Naive thymus-derived CD4-positive, alpha-beta T cell (primary cell): ENCODE results near the gene RXRB. TPM values are rescaled to one million over a fixed set of nuclear protein-coding genes. Genes with fewer than 3 reads are reported as not detected.
A peak's percentile ranks its signal among the peaks of the same experiment; 100 is the strongest.

Experiments used
- ATAC-seq: fragments of 150-1000 bp; cut with Tn5 transposase; 2 replicates; pipeline ENCODE4 v1.10.0; 2021; ENCODE audit warnings: mild to moderate bottlenecking, moderate library complexity
- CTCF ChIA-PET: fragments of 350-600 bp; sonication (Branson Sonifier 250); formaldehyde crosslinking; loops from one replicate; lab custom pipeline; 2021; ENCODE audit warnings: antibody characterized with exemption; lab: Charles Lee
- POLR2A ChIA-PET: fragments of 350-600 bp; sonication (Branson Sonifier 250); formaldehyde crosslinking; loops from one replicate; lab custom pipeline; 2021; ENCODE audit warnings: antibody characterized with exemption, inconsistent platforms; lab: Charles Lee
- DNase-seq, 9 donors: peaks; one replicate each; pipeline versions ENCODE4 v3.0.0 to v3.0.0-alpha.2; 2020 to 2022; ENCODE audit warnings: mixed read lengths in 1 of 9
- H3K27ac ChIP-seq: one replicate; pipeline ENCODE4 v1.7.0; 2013; ENCODE audit warnings: mild to moderate bottlenecking, low read depth, low read length, moderate library complexity
- H3K27me3 ChIP-seq, 2 donors: one replicate each; pipeline ENCODE4 v1.7.0; 2013; ENCODE audit warnings: low read length in 2 of 2, mild to moderate bottlenecking in 2 of 2, moderate library complexity in 2 of 2; ENCODE audit not compliant: control insufficient read depth in 2 of 2, insufficient read depth in 2 of 2
- H3K36me3 ChIP-seq, 3 experiments: 1 replicate in 2 of 3; 2 replicates in 1 of 3; pipeline ENCODE4 v1.7.0; 2013; ENCODE audit warnings: low read length in 3 of 3, mild to moderate bottlenecking in 3 of 3, moderate library complexity in 1 of 3; ENCODE audit not compliant: insufficient read depth in 3 of 3, control insufficient read depth in 2 of 3
- H3K4me1 ChIP-seq, 2 donors: one replicate each; pipeline ENCODE4 v1.7.0; 2013; ENCODE audit warnings: low read length in 2 of 2, mild to moderate bottlenecking in 2 of 2, moderate library complexity in 1 of 2; ENCODE audit not compliant: control insufficient read depth in 2 of 2, insufficient read depth in 2 of 2
- H3K4me3 ChIP-seq: 2 replicates; pipeline ENCODE4 v1.7.0; 2013; ENCODE audit warnings: mild to moderate bottlenecking, low read length
- H3K9me3 ChIP-seq, 3 experiments: 1 replicate in 2 of 3; 2 replicates in 1 of 3; pipeline ENCODE4 v1.7.0; 2013; ENCODE audit warnings: low read length in 3 of 3; ENCODE audit not compliant: control insufficient read depth in 2 of 3
- H3K27ac Mint-ChIP-seq, 9 donors: one replicate each; pipeline ENCODE4 v1.8.0; 2020 to 2022; ENCODE audit warnings: mixed read lengths in 9 of 9, mild to moderate bottlenecking in 8 of 9, moderate library complexity in 5 of 9, inconsistent platforms in 2 of 9
- H3K27me3 Mint-ChIP-seq, 5 donors: one replicate each; pipeline ENCODE4 v1.8.0; 2021 to 2022; ENCODE audit warnings: mixed read lengths in 5 of 5, mild to moderate bottlenecking in 1 of 5
- H3K36me3 Mint-ChIP-seq, 5 donors: one replicate each; pipeline ENCODE4 v1.8.0; 2020 to 2022; ENCODE audit warnings: mixed read lengths in 5 of 5, mild to moderate bottlenecking in 3 of 5, inconsistent platforms in 1 of 5
- H3K4me1 Mint-ChIP-seq, 7 donors: one replicate each; pipeline ENCODE4 v1.8.0; 2020 to 2022; ENCODE audit warnings: mixed read lengths in 7 of 7, mild to moderate bottlenecking in 3 of 7, inconsistent platforms in 1 of 7
- H3K4me3 Mint-ChIP-seq, 10 donors: one replicate each; pipeline ENCODE4 v1.8.0; 2020 to 2022; ENCODE audit warnings: mild to moderate bottlenecking in 10 of 10, mixed read lengths in 10 of 10, moderate library complexity in 6 of 10, inconsistent platforms in 2 of 10
- H3K9me3 Mint-ChIP-seq, 11 donors: one replicate each; pipeline ENCODE4 v1.8.0; 2020 to 2022; ENCODE audit warnings: mixed read lengths in 11 of 11, mild to moderate bottlenecking in 4 of 11, inconsistent platforms in 1 of 11, moderate library complexity in 1 of 11
- intact Hi-C, 2 donors: fragments of 100-400 bp; cut with micrococcal nuclease; formaldehyde crosslinking; loops; one replicate each; pipeline ENCODE4 v1.15.1; 2023
- polyA plus RNA-seq, 2 donors: library from polyadenylated mRNA; unstranded; fragments of 300-500 nt; fragmentation: Illumina TruSeq; gene quantifications; one replicate each; pipeline ENCODE4 v1.2.3, GENCODE V29; 2021
- total RNA-seq, 6 experiments: library from RNA in 5 of 6; stranded (reverse) in 5 of 6; gene quantifications; 1 replicate in 5 of 6; 2 replicates in 1 of 6; pipeline ENCODE4 v1.2.3 and lab custom pipeline; 2021 to 2026

Gene RXRB
- total and polyA plus RNA-seq, 7 experiments from 2014 or later, result 7.6 to 103 (median 71.2) TPM

GRCh38 chr6:33209856-33210255 lies 9.4 kb upstream of the RXRB start:
- DNase-seq (no peak), ATAC-seq (no peak)
- Histone ChIP-seq H3K36me3 (peaks cover 0 to 35% (median 6%) of the 10 kb centered on the region in 3 experiments), H3K27ac (no peak overlapping the region), H3K4me3 (no peak overlapping the region), H3K9me3 (no peaks in the 10 kb centered on the region), H3K27me3 (peaks cover 0 to 3% of the 10 kb centered on the region in 2 donors), H3K4me1 (peaks cover 18 to 33% of the 10 kb centered on the region in 2 donors)
- H3K4me1 Mint-ChIP-seq, result peaks cover 43 to 59% (median 49%) of the 10 kb centered on the region in 7 donors
- intact Hi-C loops, result loop anchor here (10.0 kb wide), 3 partner anchors 1475 to 2005 kb away; partner anchors contain the start of genes C6orf47 (in 1 of the 2), CLIC1 (in 1 of the 2), CSNK2B (in 1 of the 2) and GPANK1 (in 1 of the 2)
- ChIA-PET POLR2A (interaction anchor here (0.6 to 3.6 kb wide), 4 partner anchors 18 to 1177 kb away, joined by 3 to 31 read pairs (median 14); partner anchors contain the start of genes COL11A2, RPS18 and VPS52), CTCF (interaction anchor here (1.2 kb wide), 1 partner anchor 39 kb away, joined by 4 read pairs; no protein-coding TSS in a partner anchor)
- peaks cover 0 to 1% (median 0%) of the 10 kb centered on the region in 11 donors for H3K9me3 Mint-ChIP-seq
- H3K27ac Mint-ChIP-seq, result peak overlapping the region in 4 of 9 donors; percentile 87 to 96 (median 92)
- H3K4me3 Mint-ChIP-seq, result peak overlapping the region in 9 of 10 donors; percentile 6 to 96 (median 84)
- H3K36me3 Mint-ChIP-seq, result peaks cover 0 to 18% (median 15%) of the 10 kb centered on the region in 5 donors
- peaks cover 0 to 30% (median 6%) of the 10 kb centered on the region in 5 donors for H3K27me3 Mint-ChIP-seq

DNA sequence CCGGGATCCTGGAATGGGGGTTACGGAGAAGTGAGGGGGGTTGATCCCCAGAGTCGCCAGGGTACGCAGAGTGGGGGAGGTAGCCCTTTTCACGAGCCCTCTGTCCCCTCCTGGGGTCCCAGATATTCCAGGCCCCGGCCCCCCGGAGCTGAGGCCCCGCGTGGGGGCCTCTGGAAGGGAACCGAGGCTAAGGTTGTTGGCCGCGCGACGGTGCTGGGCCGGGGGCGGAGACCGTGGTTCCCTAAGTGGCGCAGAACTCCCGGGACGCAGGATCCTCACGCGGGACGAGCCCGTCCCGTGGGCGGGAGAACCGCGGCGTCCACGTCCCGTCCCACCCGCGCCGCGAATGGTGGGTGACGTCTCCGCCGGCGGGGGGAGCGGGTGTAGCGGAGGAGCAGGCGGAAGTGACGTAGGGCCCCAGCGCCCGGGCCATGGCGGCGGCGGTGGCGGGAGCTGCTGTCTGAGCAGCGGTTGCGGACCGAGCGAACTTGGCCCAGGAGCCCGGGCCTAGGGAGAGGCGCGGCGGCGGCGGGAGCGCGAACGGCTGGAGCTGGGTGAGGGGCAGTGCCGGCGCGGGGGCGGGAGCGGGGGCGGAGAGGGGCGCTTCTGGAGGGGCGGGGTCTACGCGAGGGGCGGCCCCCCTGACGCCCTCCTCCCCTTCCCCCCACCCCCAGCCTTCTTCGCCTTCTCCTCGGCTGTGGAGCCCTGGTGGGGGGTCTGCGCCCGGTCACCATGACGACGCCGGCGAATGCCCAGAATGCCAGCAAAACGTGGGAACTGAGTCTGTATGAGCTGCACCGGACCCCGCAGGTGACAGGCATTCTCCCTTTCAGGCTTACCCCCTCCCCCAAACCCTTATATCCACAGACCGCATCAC lies 7.9 kb upstream of the RXRB start, which contains the start of gene RING1:
RING1 (plus strand) TSS at position 410 of the 877 bp plus-strand sequence; CDS start at position 733, 323 bp downstream.
- DNase-seq (peak; percentile 80 to 93 (median 87)), ATAC-seq (peak; percentile 79)
- peak within 1 kb of the TSS; percentile 87 to 96 (median 95) for H3K27ac Mint-ChIP-seq
- peaks cover 0 to 3% of the 10 kb centered on the region in 2 donors for H3K27me3 ChIP-seq
- H3K36me3 Mint-ChIP-seq, result peaks cover 0 to 22% (median 17%) of the 10 kb centered on the region in 5 donors
- ChIA-PET POLR2A (interaction anchor here (0.5 to 3.6 kb wide), 24 partner anchors 8 to 240 kb away, joined by 3 to 31 read pairs (median 4); partner anchors contain the start of genes B3GALT4, BRD2, COL11A2 and PFDN6), CTCF (interaction anchor here (0.5 to 1.8 kb wide), 3 partner anchors 41 to 55 kb away, joined by 3 to 13 read pairs (median 3); no protein-coding TSS in a partner anchor)
- H3K36me3 ChIP-seq, result peaks cover 0 to 44% (median 6%) of the 10 kb centered on the region in 3 experiments
- peak within 1 kb of the TSS; percentile 83 to 97 (median 90) for H3K4me3 Mint-ChIP-seq
- H3K27me3 Mint-ChIP-seq, result peaks cover 0 to 15% (median 6%) of the 10 kb centered on the region in 5 donors
- H3K27ac ChIP-seq, result peak within 1 kb of the TSS; percentile 98
- H3K4me3 ChIP-seq, result peak within 1 kb of the TSS; percentile 92
- no peaks in the 10 kb centered on the region for H3K9me3 ChIP-seq
- peaks cover 43 to 58% (median 52%) of the 10 kb centered on the region in 7 donors for H3K4me1 Mint-ChIP-seq
- H3K4me1 ChIP-seq, result peaks cover 23 to 34% of the 10 kb centered on the region in 2 donors
- H3K9me3 Mint-ChIP-seq, result peaks cover 0 to 1% (median 0%) of the 10 kb centered on the region in 11 donors
- intact Hi-C loops, result loop anchor here (1.0 to 10.0 kb wide), 9 partner anchors 8 to 2004 kb away; partner anchors contain the start of genes RXRB (in 2 of the 2), SLC39A7 (in 2 of the 2), C6orf47 (in 1 of the 2) and CLIC1 (in 1 of the 2)

DNA sequence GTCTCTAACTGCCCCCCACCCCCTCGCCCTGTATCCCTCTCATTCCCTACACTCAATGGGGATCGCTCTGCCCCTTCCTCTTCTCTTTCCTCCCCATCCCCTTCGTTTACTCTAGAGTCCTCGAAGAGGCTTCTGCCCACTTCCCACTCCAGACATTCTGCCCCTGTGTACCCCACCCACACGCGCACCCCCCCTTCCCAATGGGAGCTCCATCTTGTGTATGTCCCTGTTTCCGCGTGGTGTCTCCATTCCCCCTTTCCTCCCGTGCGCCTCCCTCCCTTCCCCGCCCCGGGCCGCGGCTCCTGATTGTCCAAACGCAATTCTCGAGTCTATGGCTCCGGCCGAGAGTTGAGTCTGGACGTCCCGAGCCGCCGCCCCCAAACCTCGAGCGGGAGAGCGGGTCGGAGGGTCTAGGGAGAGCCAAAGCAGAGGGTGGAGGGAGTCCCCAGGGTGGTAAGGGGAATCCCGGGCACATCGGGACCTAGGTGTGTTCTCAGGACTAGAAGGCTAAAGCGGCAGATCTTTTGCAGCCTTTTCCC lies 7.2 kb upstream of the RXRB start:
- H3K4me3 ChIP-seq, result peak overlapping the region; percentile 92
- intact Hi-C loops, result loop anchor here (1.0 to 10.0 kb wide), 9 partner anchors 7 to 2003 kb away; partner anchors contain the start of genes RXRB (in 2 of the 2), SLC39A7 (in 2 of the 2), C6orf47 (in 1 of the 2) and CLIC1 (in 1 of the 2)
- ChIA-PET CTCF (interaction anchor here (1.8 kb wide), 1 partner anchor 41 kb away, joined by 13 read pairs; no protein-coding TSS in a partner anchor), POLR2A (interaction anchor here (0.5 to 3.6 kb wide), 17 partner anchors 8 to 237 kb away, joined by 3 to 31 read pairs (median 5); partner anchors contain the start of genes B3GALT4, COL11A2, PFDN6 and RPS18)
- Mint-ChIP-seq H3K9me3 (peaks cover 0 to 1% (median 0%) of the 10 kb centered on the region in 11 donors), H3K36me3 (peaks cover 0 to 28% (median 21%) of the 10 kb centered on the region in 5 donors), H3K4me3 (peak overlapping the region; percentile 83 to 97 (median 88)), H3K27ac (peak overlapping the region; percentile 80 to 96 (median 91)), H3K4me1 (peaks cover 40 to 58% (median 52%) of the 10 kb centered on the region in 7 donors), H3K27me3 (peaks cover 0 to 7% (median 2%) of the 10 kb centered on the region in 5 donors)
- peaks cover 20 to 26% of the 10 kb centered on the region in 2 donors for H3K4me1 ChIP-seq
- ATAC-seq (no peak), DNase-seq (no peak)
- peaks cover 0 to 3% of the 10 kb centered on the region in 2 donors for H3K27me3 ChIP-seq
- H3K9me3 ChIP-seq, result no peaks in the 10 kb centered on the region
- peak overlapping the region; percentile 98 for H3K27ac ChIP-seq
- peaks cover 5 to 51% (median 6%) of the 10 kb centered on the region in 3 experiments for H3K36me3 ChIP-seq

GRCh38 chr6:33206864-33207551 lies 6.5 kb upstream of the RXRB start:
- H3K9me3 Mint-ChIP-seq, result peaks cover 0 to 1% (median 0%) of the 10 kb centered on the region in 11 donors
- peaks cover 0 to 1% (median 0%) of the 10 kb centered on the region in 5 donors for H3K27me3 Mint-ChIP-seq
- no peak overlapping the region for H3K27ac ChIP-seq
- H3K4me3 ChIP-seq, result no peak overlapping the region
- H3K4me1 ChIP-seq, result peaks cover 20 to 29% of the 10 kb centered on the region in 2 donors
- H3K27me3 ChIP-seq, result no peaks in the 10 kb centered on the region
- H3K4me3 Mint-ChIP-seq, result peak overlapping the region; percentile 83 to 100 (median 88)
- peaks cover 3 to 32% (median 18%) of the 10 kb centered on the region in 5 donors for H3K36me3 Mint-ChIP-seq
- no peak for DNase-seq
- intact Hi-C loops, result loop anchor here (10.0 kb wide), 3 partner anchors 1472 to 2002 kb away; partner anchors contain the start of genes C6orf47 (in 1 of the 2), CLIC1 (in 1 of the 2), CSNK2B (in 1 of the 2) and GPANK1 (in 1 of the 2)
- ATAC-seq, result no peak
- no peaks in the 10 kb centered on the region for H3K9me3 ChIP-seq
- peaks cover under 1 to 52% (median 10%) of the 10 kb centered on the region in 3 experiments for H3K36me3 ChIP-seq
- peak overlapping the region in 2 of 9 donors; percentile 91 for H3K27ac Mint-ChIP-seq
- ChIA-PET POLR2A (interaction anchor here (0.6 to 3.6 kb wide), 7 partner anchors 9 to 217 kb away, joined by 3 to 31 read pairs (median 4); partner anchors contain the start of gene COL11A2), CTCF (no interaction called here)
- peaks cover 39 to 62% (median 54%) of the 10 kb centered on the region in 7 donors for H3K4me1 Mint-ChIP-seq
